Sigmoid colon (tissue), 3 donors: ENCODE measurements around the gene SYPL1.

Source experiments
- CTCF ChIP-seq, 4 experiments: fragments of 450-650 bp in 3 of 4; fragments of 200-600 bp in 1 of 4; IDR thresholded peaks; one replicate each; pipeline ENCODE4 v1.5.1; 2016 to 2019; ENCODE audit warnings: antibody characterized with exemption in 4 of 4, mild to moderate bottlenecking in 3 of 4, moderate library complexity in 2 of 4
- POLR2A ChIP-seq, 2 donors: fragments of 450-650 bp; IDR thresholded peaks; one replicate each; pipeline ENCODE4 v1.6.1; 2016; ENCODE audit warnings: antibody characterized with exemption in 2 of 2, mild to moderate bottlenecking in 2 of 2, moderate library complexity in 2 of 2

- TF ChIP-seq CTCF (IDR thresholded peaks at IDR 0.05) = no peak
- no peak for TF ChIP-seq POLR2A (IDR thresholded peaks at IDR 0.05)
These were observed 7.3 kb downstream of the SYPL1 start for GRCh38 chr7:106104721-106105260.
